HEK293 (cell line): ENCODE results near the gene HOXD11.

ENCODE experiments used
- CTCF ChIA-PET: fragments of 350-600 bp; formaldehyde crosslinking; extraction: SDS; loops from one replicate; lab custom pipeline; 2021; ENCODE audit warnings: antibody characterized with exemption; lab: Yijun Ruan, JAX
- POLR2A ChIA-PET: fragments of 300-600 bp; formaldehyde crosslinking; extraction: SDS; loops from one replicate; lab custom pipeline; 2020; ENCODE audit warnings: antibody characterized with exemption, inconsistent platforms; lab: Yijun Ruan, JAX
- H3K27ac ChIP-seq: fragments of 200-500 bp; sonication (Bioruptor generic); 2 replicates; pipeline ENCODE4 v1.5.1; 2014; ENCODE audit warnings: low read depth, low read length, control low read depth, inconsistent platforms; ENCODE audit errors: extremely low read depth
- H3K36me3 ChIP-seq, 2 experiments: fragments of 200-500 bp in 1 of 2; sonication (Bioruptor generic) in 1 of 2; 1 replicate in 1 of 2; 2 replicates in 1 of 2; pipeline ENCODE4 v1.5.1; 2014 to 2017; ENCODE audit warnings: inconsistent platforms in 2 of 2, low read length in 2 of 2; ENCODE audit not compliant: control insufficient read depth in 2 of 2, insufficient read depth in 1 of 2
- H3K4me1 ChIP-seq: fragments of 200-500 bp; sonication (Bioruptor generic); 2 replicates; pipeline ENCODE4 v1.5.1; 2014; ENCODE audit warnings: mild to moderate bottlenecking, low read length, inconsistent platforms; ENCODE audit not compliant: control insufficient read depth, insufficient read depth
- H3K4me3 ChIP-seq: 2 replicates; pipeline ENCODE4 v1.5.1; 2011; ENCODE audit warnings: low read depth, mild to moderate bottlenecking, control low read depth, low read length, moderate library complexity
- H3K9me3 ChIP-seq: fragments of 200-500 bp; sonication (Bioruptor generic); 2 replicates; pipeline ENCODE4 v1.5.1; 2014; ENCODE audit warnings: low read depth, low read length, inconsistent platforms; ENCODE audit not compliant: control insufficient read depth, insufficient read depth
- GFI1B ChIP-seq: fragments of 450-650 bp; formaldehyde crosslinking; IDR thresholded peaks from 2 replicates; pipeline ENCODE4 v1.5.1; 2016; ENCODE audit warnings: missing biosample characterization, missing genetic modification characterization
- PRDM1 ChIP-seq: fragments of 450-650 bp; formaldehyde crosslinking; IDR thresholded peaks from 2 replicates; pipeline ENCODE4; 2016; ENCODE audit warnings: missing biosample characterization, missing genetic modification characterization
- ZNF184 ChIP-seq: fragments of 450-650 bp; IDR thresholded peaks from 2 replicates; pipeline ENCODE4 v1.5.1; 2018; ENCODE audit warnings: missing biosample characterization, mild to moderate bottlenecking, missing genetic modification characterization
- ZNF335 ChIP-seq: fragments of 450-650 bp; formaldehyde crosslinking; conservative IDR thresholded peaks from 2 replicates; pipeline ENCODE4 v1.5.1; 2016; ENCODE audit warnings: missing biosample characterization, missing genetic modification characterization
- ZNF510 ChIP-seq: fragments of 450-650 bp; formaldehyde crosslinking; IDR thresholded peaks from 2 replicates; pipeline ENCODE4 v1.5.1; 2018; ENCODE audit warnings: mild to moderate bottlenecking, missing genetic modification characterization, missing biosample characterization; ENCODE audit not compliant: insufficient replicate concordance
- ZNF521 ChIP-seq: fragments of 450-650 bp; formaldehyde crosslinking; IDR thresholded peaks from 2 replicates; pipeline ENCODE4 v1.5.1; 2017; ENCODE audit warnings: missing biosample characterization, mild to moderate bottlenecking, missing genetic modification characterization
- ZSCAN30 ChIP-seq: fragments of 450-650 bp; IDR thresholded peaks from 2 replicates; pipeline ENCODE4 v1.5.1; 2018; ENCODE audit warnings: missing biosample characterization, mild to moderate bottlenecking, missing genetic modification characterization, moderate library complexity
- TF ChIP-seq, protein P1 (sequence below): fragments of 450-650 bp; IDR thresholded peaks from 2 replicates; pipeline ENCODE4 v1.5.1; 2018; ENCODE audit warnings: missing biosample characterization, mild to moderate bottlenecking, missing genetic modification characterization
- TF ChIP-seq, protein P2 (sequence below): fragments of 450-650 bp; formaldehyde crosslinking; IDR thresholded peaks from 2 replicates; pipeline ENCODE4 v1.5.1; 2016; ENCODE audit warnings: missing biosample characterization, missing genetic modification characterization, borderline replicate concordance
- TF ChIP-seq, protein P3 (sequence below): fragments of 450-650 bp; formaldehyde crosslinking; IDR thresholded peaks from 2 replicates; pipeline ENCODE4 v1.5.1; 2016; ENCODE audit warnings: missing biosample characterization, missing genetic modification characterization
- TF ChIP-seq, protein P4 (sequence below): fragments of 450-650 bp; formaldehyde crosslinking; IDR thresholded peaks from 2 replicates; pipeline ENCODE4 v1.5.1; 2016; ENCODE audit warnings: missing biosample characterization, missing genetic modification characterization
- TF ChIP-seq, protein P5 (sequence below): fragments of 450-650 bp; formaldehyde crosslinking; IDR thresholded peaks from 2 replicates; pipeline ENCODE4 v1.5.1; 2016; ENCODE audit warnings: missing biosample characterization, missing genetic modification characterization

Gene HOXD11

DNA sequence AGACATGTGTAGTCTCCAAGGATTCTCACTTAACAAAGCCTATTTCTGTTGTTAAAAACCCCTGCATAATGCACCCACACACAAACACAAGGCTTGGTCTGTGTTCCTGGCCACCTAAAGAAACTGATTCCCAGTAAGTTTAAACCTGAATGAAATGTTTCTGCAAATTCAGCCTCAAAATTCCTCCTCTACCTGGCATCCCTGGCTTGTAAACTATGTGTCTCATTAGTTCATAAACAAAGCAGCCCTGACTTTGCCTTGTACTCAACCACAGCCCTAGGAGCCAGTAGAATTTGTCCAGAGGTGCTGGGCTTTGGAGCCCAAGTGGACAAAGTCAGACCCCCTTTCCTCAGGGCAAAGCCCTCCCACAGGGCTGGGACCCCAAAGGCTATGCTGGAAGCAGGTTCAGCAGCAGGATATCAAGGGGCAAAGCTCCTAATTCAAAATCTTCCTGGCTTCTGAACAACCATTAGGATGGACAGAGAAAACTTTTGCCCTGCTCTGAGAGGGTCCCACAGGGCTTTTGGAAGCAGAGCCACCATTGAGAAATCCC, 17.2 kb upstream of the HOXD11 start:
- Histone ChIP-seq H3K27ac (no peak overlapping the region), H3K36me3 (peaks cover 0 to 8% of the 10 kb centered on the region in 2 experiments; a peak in 1 of 3 replicates), H3K9me3 (no peaks in the 10 kb centered on the region), H3K4me1 (no peaks in the 10 kb centered on the region), H3K4me3 (no peak overlapping the region)
- ChIA-PET CTCF (interaction anchor here (0.6 to 1.1 kb wide), 3 partner anchors 9 to 1058 kb away, joined by 3 to 4 read pairs (median 3); no protein-coding TSS in a partner anchor), POLR2A (no interaction called here)
- TF ChIP-seq, protein P1, sequence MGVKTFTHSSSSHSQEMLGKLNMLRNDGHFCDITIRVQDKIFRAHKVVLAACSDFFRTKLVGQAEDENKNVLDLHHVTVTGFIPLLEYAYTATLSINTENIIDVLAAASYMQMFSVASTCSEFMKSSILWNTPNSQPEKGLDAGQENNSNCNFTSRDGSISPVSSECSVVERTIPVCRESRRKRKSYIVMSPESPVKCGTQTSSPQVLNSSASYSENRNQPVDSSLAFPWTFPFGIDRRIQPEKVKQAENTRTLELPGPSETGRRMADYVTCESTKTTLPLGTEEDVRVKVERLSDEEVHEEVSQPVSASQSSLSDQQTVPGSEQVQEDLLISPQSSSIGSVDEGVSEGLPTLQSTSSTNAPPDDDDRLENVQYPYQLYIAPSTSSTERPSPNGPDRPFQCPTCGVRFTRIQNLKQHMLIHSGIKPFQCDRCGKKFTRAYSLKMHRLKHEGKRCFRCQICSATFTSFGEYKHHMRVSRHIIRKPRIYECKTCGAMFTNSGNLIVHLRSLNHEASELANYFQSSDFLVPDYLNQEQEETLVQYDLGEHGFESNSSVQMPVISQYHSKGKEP (tag by site-specific recombination) = no peak
- TF ChIP-seq, protein P2, sequence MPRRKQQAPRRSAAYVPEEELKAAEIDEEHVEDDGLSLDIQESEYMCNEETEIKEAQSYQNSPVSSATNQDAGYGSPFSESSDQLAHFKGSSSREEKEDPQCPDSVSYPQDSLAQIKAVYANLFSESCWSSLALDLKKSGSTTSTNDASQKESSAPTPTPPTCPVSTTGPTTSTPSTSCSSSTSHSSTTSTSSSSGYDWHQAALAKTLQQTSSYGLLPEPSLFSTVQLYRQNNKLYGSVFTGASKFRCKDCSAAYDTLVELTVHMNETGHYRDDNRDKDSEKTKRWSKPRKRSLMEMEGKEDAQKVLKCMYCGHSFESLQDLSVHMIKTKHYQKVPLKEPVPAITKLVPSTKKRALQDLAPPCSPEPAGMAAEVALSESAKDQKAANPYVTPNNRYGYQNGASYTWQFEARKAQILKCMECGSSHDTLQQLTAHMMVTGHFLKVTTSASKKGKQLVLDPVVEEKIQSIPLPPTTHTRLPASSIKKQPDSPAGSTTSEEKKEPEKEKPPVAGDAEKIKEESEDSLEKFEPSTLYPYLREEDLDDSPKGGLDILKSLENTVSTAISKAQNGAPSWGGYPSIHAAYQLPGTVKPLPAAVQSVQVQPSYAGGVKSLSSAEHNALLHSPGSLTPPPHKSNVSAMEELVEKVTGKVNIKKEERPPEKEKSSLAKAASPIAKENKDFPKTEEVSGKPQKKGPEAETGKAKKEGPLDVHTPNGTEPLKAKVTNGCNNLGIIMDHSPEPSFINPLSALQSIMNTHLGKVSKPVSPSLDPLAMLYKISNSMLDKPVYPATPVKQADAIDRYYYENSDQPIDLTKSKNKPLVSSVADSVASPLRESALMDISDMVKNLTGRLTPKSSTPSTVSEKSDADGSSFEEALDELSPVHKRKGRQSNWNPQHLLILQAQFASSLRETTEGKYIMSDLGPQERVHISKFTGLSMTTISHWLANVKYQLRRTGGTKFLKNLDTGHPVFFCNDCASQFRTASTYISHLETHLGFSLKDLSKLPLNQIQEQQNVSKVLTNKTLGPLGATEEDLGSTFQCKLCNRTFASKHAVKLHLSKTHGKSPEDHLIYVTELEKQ (tag by site-specific recombination) = no peak
- no peak for TF ChIP-seq ZNF521 (tag by site-specific recombination)
- TF ChIP-seq, protein P3, sequence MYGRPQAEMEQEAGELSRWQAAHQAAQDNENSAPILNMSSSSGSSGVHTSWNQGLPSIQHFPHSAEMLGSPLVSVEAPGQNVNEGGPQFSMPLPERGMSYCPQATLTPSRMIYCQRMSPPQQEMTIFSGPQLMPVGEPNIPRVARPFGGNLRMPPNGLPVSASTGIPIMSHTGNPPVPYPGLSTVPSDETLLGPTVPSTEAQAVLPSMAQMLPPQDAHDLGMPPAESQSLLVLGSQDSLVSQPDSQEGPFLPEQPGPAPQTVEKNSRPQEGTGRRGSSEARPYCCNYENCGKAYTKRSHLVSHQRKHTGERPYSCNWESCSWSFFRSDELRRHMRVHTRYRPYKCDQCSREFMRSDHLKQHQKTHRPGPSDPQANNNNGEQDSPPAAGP (tag by site-specific recombination) = no peak
- no peak for TF ChIP-seq ZNF184 (tag by site-specific recombination)
- no peak for TF ChIP-seq ZSCAN30 (tag by site-specific recombination)
- TF ChIP-seq GFI1B (tag by site-specific recombination) = no peak
- TF ChIP-seq, protein P4, sequence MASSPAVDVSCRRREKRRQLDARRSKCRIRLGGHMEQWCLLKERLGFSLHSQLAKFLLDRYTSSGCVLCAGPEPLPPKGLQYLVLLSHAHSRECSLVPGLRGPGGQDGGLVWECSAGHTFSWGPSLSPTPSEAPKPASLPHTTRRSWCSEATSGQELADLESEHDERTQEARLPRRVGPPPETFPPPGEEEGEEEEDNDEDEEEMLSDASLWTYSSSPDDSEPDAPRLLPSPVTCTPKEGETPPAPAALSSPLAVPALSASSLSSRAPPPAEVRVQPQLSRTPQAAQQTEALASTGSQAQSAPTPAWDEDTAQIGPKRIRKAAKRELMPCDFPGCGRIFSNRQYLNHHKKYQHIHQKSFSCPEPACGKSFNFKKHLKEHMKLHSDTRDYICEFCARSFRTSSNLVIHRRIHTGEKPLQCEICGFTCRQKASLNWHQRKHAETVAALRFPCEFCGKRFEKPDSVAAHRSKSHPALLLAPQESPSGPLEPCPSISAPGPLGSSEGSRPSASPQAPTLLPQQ (tag by site-specific recombination) = no peak
- no peak for TF ChIP-seq ZNF335 (tag by site-specific recombination)
- TF ChIP-seq, protein P5, sequence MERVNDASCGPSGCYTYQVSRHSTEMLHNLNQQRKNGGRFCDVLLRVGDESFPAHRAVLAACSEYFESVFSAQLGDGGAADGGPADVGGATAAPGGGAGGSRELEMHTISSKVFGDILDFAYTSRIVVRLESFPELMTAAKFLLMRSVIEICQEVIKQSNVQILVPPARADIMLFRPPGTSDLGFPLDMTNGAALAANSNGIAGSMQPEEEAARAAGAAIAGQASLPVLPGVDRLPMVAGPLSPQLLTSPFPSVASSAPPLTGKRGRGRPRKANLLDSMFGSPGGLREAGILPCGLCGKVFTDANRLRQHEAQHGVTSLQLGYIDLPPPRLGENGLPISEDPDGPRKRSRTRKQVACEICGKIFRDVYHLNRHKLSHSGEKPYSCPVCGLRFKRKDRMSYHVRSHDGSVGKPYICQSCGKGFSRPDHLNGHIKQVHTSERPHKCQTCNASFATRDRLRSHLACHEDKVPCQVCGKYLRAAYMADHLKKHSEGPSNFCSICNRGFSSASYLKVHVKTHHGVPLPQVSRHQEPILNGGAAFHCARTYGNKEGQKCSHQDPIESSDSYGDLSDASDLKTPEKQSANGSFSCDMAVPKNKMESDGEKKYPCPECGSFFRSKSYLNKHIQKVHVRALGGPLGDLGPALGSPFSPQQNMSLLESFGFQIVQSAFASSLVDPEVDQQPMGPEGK (tag by site-specific recombination) = no peak

DNA sequence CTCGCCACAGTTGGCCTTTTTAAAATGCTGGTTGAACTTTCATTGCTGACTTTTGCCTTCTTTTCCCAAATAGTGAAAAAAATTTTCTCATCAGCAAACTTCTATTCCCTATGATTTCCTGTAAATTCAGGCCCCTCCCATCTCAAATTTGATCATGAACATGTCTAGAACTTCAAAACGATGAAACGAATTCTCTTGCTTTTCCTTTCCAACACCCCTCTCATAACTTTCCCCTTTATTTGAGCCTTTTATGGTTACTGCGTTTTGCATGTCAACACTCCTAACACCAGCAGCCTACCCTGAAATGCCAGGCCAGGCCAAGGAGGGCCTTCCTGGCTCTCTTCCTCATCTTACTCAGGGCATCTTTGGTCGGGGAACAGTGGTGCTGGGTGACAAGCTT, 16.2 kb upstream of the HOXD11 start:
- H3K4me3 ChIP-seq = no peak overlapping the region
- no peaks in the 10 kb centered on the region for H3K4me1 ChIP-seq
- ChIA-PET POLR2A (no interaction called here), CTCF (interaction anchor here (0.5 to 1.0 kb wide), 4 partner anchors 12 to 1494 kb away, joined by 3 to 5 read pairs (median 3); no protein-coding TSS in a partner anchor)
- H3K27ac ChIP-seq = no peak overlapping the region
- H3K9me3 ChIP-seq = no peaks in the 10 kb centered on the region
- no peak for TF ChIP-seq ZNF510 (tag by site-specific recombination)
- TF ChIP-seq PRDM1 (tag by site-specific recombination) = peak; percentile 84; the same call in 1 of the 2 replicates
- peaks cover 0 to 16% of the 10 kb centered on the region in 2 experiments; a peak in 1 of 3 replicates for H3K36me3 ChIP-seq
